WTC11 (cell line): ENCODE data around the gene ATP2A2. TPM values are rescaled to one million over a fixed set of nuclear protein-coding genes. Genes with fewer than 3 reads are reported as not detected.

Experiments used
- ATAC-seq: fragments of 200-7000 bp; cut with Tn5 transposase; 2 replicates; pipeline ENCODE4 v1.10.0; 2021; ENCODE audit warnings: mild to moderate bottlenecking, moderate library complexity
- CTCF ChIA-PET: fragments of 300-600 bp; sonication (Branson Sonifier 250); formaldehyde crosslinking; loops from one replicate; lab custom pipeline; 2021; ENCODE audit warnings: antibody characterized with exemption; lab: Charles Lee
- POLR2A ChIA-PET: fragments of 350-600 bp; sonication (Branson Sonifier 250); formaldehyde crosslinking; loops from one replicate; lab custom pipeline; 2021; ENCODE audit warnings: antibody characterized with exemption; lab: Charles Lee
- DNase-seq: peaks from one replicate; pipeline ENCODE4 v3.0.0; 2021; ENCODE audit warnings: low spot score
- H3K27ac Mint-ChIP-seq: 2 replicates; pipeline ENCODE4 v1.8.0; 2021; ENCODE audit warnings: mixed read lengths
- H3K27me3 Mint-ChIP-seq: 2 replicates; pipeline ENCODE4 v1.8.0; 2021; ENCODE audit warnings: low read depth, mild to moderate bottlenecking, moderate library complexity, mixed read lengths
- H3K36me3 Mint-ChIP-seq: 2 replicates; pipeline ENCODE4 v1.8.0; 2021; ENCODE audit warnings: mixed read lengths
- H3K4me1 Mint-ChIP-seq: 2 replicates; pipeline ENCODE4 v1.8.0; 2022; ENCODE audit warnings: mixed read lengths
- H3K4me3 Mint-ChIP-seq: 2 replicates; pipeline ENCODE4 v1.8.0; 2021; ENCODE audit warnings: mild to moderate bottlenecking, moderate library complexity, mixed read lengths
- H3K9me3 Mint-ChIP-seq: 2 replicates; pipeline ENCODE4 v1.8.0; 2021; ENCODE audit warnings: mixed read lengths
- CBFB ChIP-seq: sonication (generic); formaldehyde crosslinking; IDR thresholded peaks from 2 replicates; pipeline ENCODE4 v1.8.1; 2022; ENCODE audit warnings: mild to moderate bottlenecking, low read depth, missing genetic modification reagents
- CTCF ChIP-seq: fragments of 200-600 bp; IDR thresholded peaks from 2 replicates; pipeline ENCODE4 v1.8.0; 2022; ENCODE audit warnings: antibody characterized with exemption
- E2F1 ChIP-seq: sonication (generic); formaldehyde crosslinking; IDR thresholded peaks from 2 replicates; pipeline ENCODE4 v1.8.0; 2022; ENCODE audit warnings: mild to moderate bottlenecking, missing genetic modification reagents
- E2F4 ChIP-seq: sonication (generic); formaldehyde crosslinking; IDR thresholded peaks from 2 replicates; pipeline ENCODE4 v1.8.1; 2022; ENCODE audit warnings: low read depth, mild to moderate bottlenecking, moderate library complexity, missing genetic modification reagents, borderline replicate concordance
- ELF4 ChIP-seq: sonication (generic); formaldehyde crosslinking; IDR thresholded peaks from 2 replicates; pipeline ENCODE4 v1.8.1; 2022; ENCODE audit warnings: low read depth, mild to moderate bottlenecking, moderate library complexity, missing genetic modification reagents
- ETV6 ChIP-seq: sonication (generic); formaldehyde crosslinking; IDR thresholded peaks from 2 replicates; pipeline ENCODE4 v1.8.1; 2022; ENCODE audit warnings: mild to moderate bottlenecking, missing genetic modification reagents
- FOXP1 ChIP-seq: sonication (generic); formaldehyde crosslinking; IDR thresholded peaks from 2 replicates; pipeline ENCODE4 v1.8.0; 2022; ENCODE audit warnings: missing genetic modification reagents, mild to moderate bottlenecking, moderate library complexity, borderline replicate concordance
- GTF2I ChIP-seq: fragments of 250-450 bp; sonication (Bioruptor Pico); conservative IDR thresholded peaks from 2 replicates; pipeline ENCODE4 v1.4.0; 2021; ENCODE audit warnings: mild to moderate bottlenecking
- JUN ChIP-seq: sonication (generic); formaldehyde crosslinking; IDR thresholded peaks from 2 replicates; pipeline ENCODE4 v1.8.0; 2023; ENCODE audit warnings: mild to moderate bottlenecking, missing genetic modification reagents
- KAT7 ChIP-seq: sonication (generic); formaldehyde crosslinking; IDR thresholded peaks from 2 replicates; pipeline ENCODE4 v1.8.1; 2023; ENCODE audit warnings: missing genetic modification reagents, mild to moderate bottlenecking, borderline replicate concordance
- MYBL2 ChIP-seq: sonication (generic); formaldehyde crosslinking; IDR thresholded peaks from 2 replicates; pipeline ENCODE4 v1.8.1; 2023; ENCODE audit warnings: mild to moderate bottlenecking, moderate library complexity, missing genetic modification reagents
- NFATC4 ChIP-seq: fragments of 250-450 bp; sonication (Bioruptor Pico); IDR thresholded peaks from 2 replicates; pipeline ENCODE4 v1.9.0; 2021; ENCODE audit warnings: mild to moderate bottlenecking
- NR2C2 ChIP-seq: sonication (generic); formaldehyde crosslinking; IDR thresholded peaks from 2 replicates; pipeline ENCODE4 v1.8.0; 2022; ENCODE audit warnings: mild to moderate bottlenecking, missing genetic modification reagents
- PRRX2 ChIP-seq: fragments of 250-450 bp; sonication (Bioruptor Pico); IDR thresholded peaks from 2 replicates; pipeline ENCODE4 v1.8.0; 2021; ENCODE audit warnings: mild to moderate bottlenecking
- RELA ChIP-seq: sonication (generic); formaldehyde crosslinking; IDR thresholded peaks from 2 replicates; pipeline ENCODE4 v1.8.1; 2022; ENCODE audit warnings: missing genetic modification reagents, mild to moderate bottlenecking, borderline replicate concordance
- RORB ChIP-seq: fragments of 250-450 bp; sonication (Bioruptor Pico); IDR thresholded peaks from 2 replicates; pipeline ENCODE4 v1.9.0; 2021; ENCODE audit warnings: mild to moderate bottlenecking
- SMAD3 ChIP-seq: sonication (generic); formaldehyde crosslinking; IDR thresholded peaks from 2 replicates; pipeline ENCODE4 v1.8.0; 2022; ENCODE audit warnings: missing genetic modification reagents, mild to moderate bottlenecking, borderline replicate concordance
- SOX15 ChIP-seq: fragments of 250-450 bp; sonication (Bioruptor Pico); IDR thresholded peaks from 2 replicates; pipeline ENCODE4 v1.9.0; 2021; ENCODE audit warnings: mild to moderate bottlenecking
- SP1 ChIP-seq: sonication (generic); formaldehyde crosslinking; conservative IDR thresholded peaks from 2 replicates; pipeline ENCODE4 v1.8.1; 2022; ENCODE audit warnings: missing genetic modification reagents
- TEAD1 ChIP-seq: sonication (generic); formaldehyde crosslinking; IDR thresholded peaks from 2 replicates; pipeline ENCODE4 v1.8.0; 2022; ENCODE audit warnings: mild to moderate bottlenecking, missing genetic modification reagents
- ZMAT4 ChIP-seq: fragments of 250-450 bp; sonication (Bioruptor Pico); IDR thresholded peaks from 2 replicates; pipeline ENCODE4 v1.9.0; 2021; ENCODE audit warnings: mild to moderate bottlenecking
- ZNF121 ChIP-seq: sonication (generic); formaldehyde crosslinking; IDR thresholded peaks from 2 replicates; pipeline ENCODE4 v1.8.0; 2023; ENCODE audit warnings: missing genetic modification reagents
- ZNF219 ChIP-seq: sonication (generic); formaldehyde crosslinking; IDR thresholded peaks from 2 replicates; pipeline ENCODE4 v1.8.0; 2023; ENCODE audit warnings: missing genetic modification reagents, mild to moderate bottlenecking, borderline replicate concordance
- ZSCAN18 ChIP-seq: fragments of 250-450 bp; sonication (Bioruptor Pico); IDR thresholded peaks from 2 replicates; pipeline ENCODE4 v2.1.2; 2022; ENCODE audit warnings: mild to moderate bottlenecking, moderate library complexity
- total RNA-seq: library from RNA; stranded (reverse); gene quantifications from 3 replicates; pipeline ENCODE4 v1.2.3, GENCODE V29; 2021

Gene ATP2A2
- total RNA-seq, 1 experiment from 2014 or later = 239 TPM

GRCh38 chr12:110282956-110283817 is 2.1 kb downstream of the ATP2A2 start:
- Mint-ChIP-seq H3K4me1 (peaks cover 54% of the 10 kb centered on the region), H3K36me3 (peaks cover 42% of the 10 kb centered on the region), H3K4me3 (peak overlapping the region; percentile 89), H3K27me3 (peaks cover 13% of the 10 kb centered on the region), H3K9me3 (no peaks in the 10 kb centered on the region), H3K27ac (peak overlapping the region; percentile 73)
- TF ChIP-seq E2F4 (CRISPR knock-in tag) = no peak
- no peak for TF ChIP-seq CBFB (CRISPR knock-in tag)
- TF ChIP-seq ZSCAN18 = no peak
- no peak for TF ChIP-seq GTF2I (CRISPR knock-in tag)
- TF ChIP-seq NFATC4 (CRISPR knock-in tag) = no peak
- no peak for TF ChIP-seq ELF4
- TF ChIP-seq CTCF = no peak
- no peak for TF ChIP-seq SP1 (CRISPR knock-in tag)
- ATAC-seq = no peak
- DNase-seq = no peak
- CTCF ChIA-PET = no interaction called here
- POLR2A ChIA-PET = no interaction called here

- Mint-ChIP-seq H3K27me3 (peaks cover 8% of the 10 kb centered on the region), H3K27ac (peak overlapping the region; percentile 75), H3K9me3 (no peaks in the 10 kb centered on the region), H3K4me1 (peaks cover 54% of the 10 kb centered on the region), H3K4me3 (peak overlapping the region; percentile 89), H3K36me3 (peaks cover 54% of the 10 kb centered on the region)
- no peak for ATAC-seq
- CTCF ChIA-PET = no interaction called here
- POLR2A ChIA-PET = no interaction called here
- DNase-seq = no peak
- TF ChIP-seq KAT7 (CRISPR knock-in tag) (no peak), NR2C2 (no peak), FOXP1 (no peak), SOX15 (CRISPR knock-in tag) (no peak), E2F1 (no peak), ZMAT4 (CRISPR knock-in tag) (no peak), MYBL2 (CRISPR knock-in tag) (no peak)
These were observed 3.5 kb downstream of the ATP2A2 start for GRCh38 chr12:110284597-110284996.

GRCh38 chr12:110286623-110287022 is 5.6 kb downstream of the ATP2A2 start:
- ChIA-PET CTCF (no interaction called here), POLR2A (no interaction called here)
- Mint-ChIP-seq H3K9me3 (no peaks in the 10 kb centered on the region), H3K4me3 (no peak overlapping the region), H3K36me3 (peaks cover 73% of the 10 kb centered on the region), H3K27ac (peak overlapping the region; percentile 38; the same call in 1 of the 2 replicates), H3K4me1 (peaks cover 46% of the 10 kb centered on the region), H3K27me3 (no peaks in the 10 kb centered on the region)
- ATAC-seq = no peak
- no peak for DNase-seq
- TF ChIP-seq CTCF (no peak), ZNF121 (no peak), SMAD3 (CRISPR knock-in tag) (no peak), ZSCAN18 (no peak), TEAD1 (CRISPR knock-in tag) (no peak), ETV6 (CRISPR knock-in tag) (no peak), JUN (CRISPR knock-in tag) (no peak), PRRX2 (no peak), ZNF219 (CRISPR knock-in tag) (no peak), RORB (no peak), RELA (CRISPR knock-in tag) (no peak)
